Measurements from ENCODE around the gene SYT9. TPM values are rescaled to one million over a fixed set of nuclear protein-coding genes. Genes with fewer than 3 reads are reported as not detected.

Gene SYT9
- total and polyA plus RNA-seq, 10 of the 15 experiments (the other 5 are each of a cell fraction or from before 2014, with no cell fraction given): 0.03 TPM; not detected in 9

DNA sequence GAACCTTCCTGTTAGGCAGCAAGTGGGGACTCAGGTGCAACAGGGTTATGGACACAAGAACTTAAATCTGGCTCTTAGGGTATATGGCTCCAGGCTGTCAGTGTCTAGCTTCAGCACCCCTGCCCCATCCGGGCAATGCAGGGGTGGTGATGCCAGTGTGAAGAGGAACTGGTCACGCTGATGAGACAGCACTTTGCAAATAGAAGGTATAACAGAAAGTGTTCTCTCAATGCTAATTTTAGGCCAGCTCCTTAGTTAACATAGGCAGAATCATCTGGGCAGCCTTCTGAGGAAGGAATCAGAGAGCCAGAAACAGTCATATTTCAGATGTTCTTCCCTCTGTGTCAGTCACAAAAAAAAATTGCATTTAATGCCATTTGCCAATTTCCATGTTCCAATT, 41.2 kb downstream of the SYT9 start:
- no peaks in the 10 kb centered on the region for H3K4me1 ChIP-seq (ENCODE audit: control insufficient read depth, insufficient read depth, low read length)
- CTCF ChIA-PET: no interaction called here
- BruUV-seq (replicated peaks): no TSS peak

More for the DNA sequence above, 41.2 kb downstream of the SYT9 start:
- Histone ChIP-seq H3K9me3 (replicated peaks; ENCODE audit: control insufficient read depth, insufficient read depth, low read length) (no peaks in the 10 kb centered on the region), H3K79me2 (ENCODE audit: control insufficient read depth, insufficient read depth, low read length) (no peaks in the 10 kb centered on the region), H2AFZ (ENCODE audit: control insufficient read depth, low read depth, low read length) (no peak overlapping the region), H3K4me3 (no peak overlapping the region), H3K4me2 (ENCODE audit: control insufficient read depth, insufficient read depth) (no peak overlapping the region), H3K9ac (ENCODE audit: control insufficient read depth, insufficient read depth, low read length) (no peak overlapping the region), H3K27ac (ENCODE audit: control insufficient read depth, insufficient read depth) (no peak overlapping the region), H4K20me1 (ENCODE audit: control insufficient read depth, insufficient read depth) (no peaks in the 10 kb centered on the region), H3K36me3 (ENCODE audit: control insufficient read depth in 2 of 2, insufficient read depth in 2 of 2, low read length in 1 of 2) (no peaks in the 10 kb centered on the region), H3K27me3 (replicated peaks in 1 of 2; ENCODE audit: control insufficient read depth in 2 of 2, insufficient read depth in 2 of 2, low read length in 1 of 2) (peaks cover 0 to 4% of the 10 kb centered on the region in 2 experiments; a peak in 1 of 4 replicates)
- intact Hi-C loops (cut with micrococcal nuclease; ENCODE audit: unreplicated experiment) (no loop called here), in situ Hi-C loops (cut with MboI) (no loop called here)
- RAD21 ChIA-PET (ENCODE audit: unreplicated experiment): no interaction called here
- SMC1A ChIA-PET (ENCODE audit: uncharacterized antibody, unreplicated experiment): no interaction called here
- no peak for DNase-seq (ENCODE audit: low read depth, low spot score)
- POLR2A ChIA-PET: no interaction called here
- ATAC-seq: no peak
- no peak for FAIRE-seq
- TF ChIP-seq ZNF384 (IDR thresholded peaks at IDR 0.05; ENCODE audit: borderline replicate concordance, low read depth, low read length) (no peak), DPF2 (IDR thresholded peaks at IDR 0.05) (no peak), CHD2 (IDR thresholded peaks at IDR 0.05; ENCODE audit: borderline replicate concordance, low read depth, low read length) (no peak), CBFB (IDR thresholded peaks at IDR 0.05; ENCODE audit: low read depth) (no peak), STAT3 (IDR thresholded peaks at IDR 0.05; ENCODE audit: low read depth, low read length) (no peak), NFXL1 (IDR thresholded peaks at IDR 0.05; ENCODE audit: borderline replicate concordance) (no peak), CBX3 (IDR thresholded peaks at IDR 0.05; ENCODE audit: borderline replicate concordance, low read depth) (no peak), NR2C2 (IDR thresholded peaks at IDR 0.05; ENCODE audit: borderline replicate concordance, control insufficient read depth, insufficient read length, low read depth) (no peak), FOXK2 (IDR thresholded peaks at IDR 0.05) (no peak)
- TF ChIP-seq, protein P1, sequence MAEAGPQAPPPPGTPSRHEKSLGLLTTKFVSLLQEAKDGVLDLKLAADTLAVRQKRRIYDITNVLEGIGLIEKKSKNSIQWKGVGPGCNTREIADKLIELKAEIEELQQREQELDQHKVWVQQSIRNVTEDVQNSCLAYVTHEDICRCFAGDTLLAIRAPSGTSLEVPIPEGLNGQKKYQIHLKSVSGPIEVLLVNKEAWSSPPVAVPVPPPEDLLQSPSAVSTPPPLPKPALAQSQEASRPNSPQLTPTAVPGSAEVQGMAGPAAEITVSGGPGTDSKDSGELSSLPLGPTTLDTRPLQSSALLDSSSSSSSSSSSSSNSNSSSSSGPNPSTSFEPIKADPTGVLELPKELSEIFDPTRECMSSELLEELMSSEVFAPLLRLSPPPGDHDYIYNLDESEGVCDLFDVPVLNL (IDR thresholded peaks at IDR 0.05; ENCODE audit: low read depth, low read length): no peak
- TF ChIP-seq, protein P2, sequence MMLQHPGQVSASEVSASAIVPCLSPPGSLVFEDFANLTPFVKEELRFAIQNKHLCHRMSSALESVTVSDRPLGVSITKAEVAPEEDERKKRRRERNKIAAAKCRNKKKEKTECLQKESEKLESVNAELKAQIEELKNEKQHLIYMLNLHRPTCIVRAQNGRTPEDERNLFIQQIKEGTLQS (IDR thresholded peaks at IDR 0.05; ENCODE audit: borderline replicate concordance, extremely low read depth, low read depth, low read length): no peak
- TF ChIP-seq, protein P3, sequence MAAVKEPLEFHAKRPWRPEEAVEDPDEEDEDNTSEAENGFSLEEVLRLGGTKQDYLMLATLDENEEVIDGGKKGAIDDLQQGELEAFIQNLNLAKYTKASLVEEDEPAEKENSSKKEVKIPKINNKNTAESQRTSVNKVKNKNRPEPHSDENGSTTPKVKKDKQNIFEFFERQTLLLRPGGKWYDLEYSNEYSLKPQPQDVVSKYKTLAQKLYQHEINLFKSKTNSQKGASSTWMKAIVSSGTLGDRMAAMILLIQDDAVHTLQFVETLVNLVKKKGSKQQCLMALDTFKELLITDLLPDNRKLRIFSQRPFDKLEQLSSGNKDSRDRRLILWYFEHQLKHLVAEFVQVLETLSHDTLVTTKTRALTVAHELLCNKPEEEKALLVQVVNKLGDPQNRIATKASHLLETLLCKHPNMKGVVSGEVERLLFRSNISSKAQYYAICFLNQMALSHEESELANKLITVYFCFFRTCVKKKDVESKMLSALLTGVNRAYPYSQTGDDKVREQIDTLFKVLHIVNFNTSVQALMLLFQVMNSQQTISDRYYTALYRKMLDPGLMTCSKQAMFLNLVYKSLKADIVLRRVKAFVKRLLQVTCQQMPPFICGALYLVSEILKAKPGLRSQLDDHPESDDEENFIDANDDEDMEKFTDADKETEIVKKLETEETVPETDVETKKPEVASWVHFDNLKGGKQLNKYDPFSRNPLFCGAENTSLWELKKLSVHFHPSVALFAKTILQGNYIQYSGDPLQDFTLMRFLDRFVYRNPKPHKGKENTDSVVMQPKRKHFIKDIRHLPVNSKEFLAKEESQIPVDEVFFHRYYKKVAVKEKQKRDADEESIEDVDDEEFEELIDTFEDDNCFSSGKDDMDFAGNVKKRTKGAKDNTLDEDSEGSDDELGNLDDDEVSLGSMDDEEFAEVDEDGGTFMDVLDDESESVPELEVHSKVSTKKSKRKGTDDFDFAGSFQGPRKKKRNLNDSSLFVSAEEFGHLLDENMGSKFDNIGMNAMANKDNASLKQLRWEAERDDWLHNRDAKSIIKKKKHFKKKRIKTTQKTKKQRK (IDR thresholded peaks at IDR 0.05; ENCODE audit: low read depth, low read length): no peak
- TF ChIP-seq, protein P4, sequence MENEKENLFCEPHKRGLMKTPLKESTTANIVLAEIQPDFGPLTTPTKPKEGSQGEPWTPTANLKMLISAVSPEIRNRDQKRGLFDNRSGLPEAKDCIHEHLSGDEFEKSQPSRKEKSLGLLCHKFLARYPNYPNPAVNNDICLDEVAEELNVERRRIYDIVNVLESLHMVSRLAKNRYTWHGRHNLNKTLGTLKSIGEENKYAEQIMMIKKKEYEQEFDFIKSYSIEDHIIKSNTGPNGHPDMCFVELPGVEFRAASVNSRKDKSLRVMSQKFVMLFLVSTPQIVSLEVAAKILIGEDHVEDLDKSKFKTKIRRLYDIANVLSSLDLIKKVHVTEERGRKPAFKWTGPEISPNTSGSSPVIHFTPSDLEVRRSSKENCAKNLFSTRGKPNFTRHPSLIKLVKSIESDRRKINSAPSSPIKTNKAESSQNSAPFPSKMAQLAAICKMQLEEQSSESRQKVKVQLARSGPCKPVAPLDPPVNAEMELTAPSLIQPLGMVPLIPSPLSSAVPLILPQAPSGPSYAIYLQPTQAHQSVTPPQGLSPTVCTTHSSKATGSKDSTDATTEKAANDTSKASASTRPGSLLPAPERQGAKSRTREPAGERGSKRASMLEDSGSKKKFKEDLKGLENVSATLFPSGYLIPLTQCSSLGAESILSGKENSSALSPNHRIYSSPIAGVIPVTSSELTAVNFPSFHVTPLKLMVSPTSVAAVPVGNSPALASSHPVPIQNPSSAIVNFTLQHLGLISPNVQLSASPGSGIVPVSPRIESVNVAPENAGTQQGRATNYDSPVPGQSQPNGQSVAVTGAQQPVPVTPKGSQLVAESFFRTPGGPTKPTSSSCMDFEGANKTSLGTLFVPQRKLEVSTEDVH (IDR thresholded peaks at IDR 0.05; ENCODE audit: low read depth, partially characterized antibody): no peak
- 0% methylated on average over 2 of the region's 2 CpGs for whole genome bisulfite sequencing (ENCODE audit: insufficient coverage, insufficient replicate concordance, low lambda C conversion rate, missing lambda C conversion rate)

All from GM12878 (cell line).